Suprapubic skin (tissue), 4 donors: ENCODE measurements around the gene WDFY4. TPM values are rescaled to one million over a fixed set of nuclear protein-coding genes. Genes with fewer than 3 reads are reported as not detected.

ENCODE experiments used
- DNase-seq, 2 donors: peaks; one replicate each; pipeline ENCODE4 v3.0.0-alpha.2; 2019; ENCODE audit warnings: low spot score in 2 of 2
- H3K27ac ChIP-seq: fragments of 200-600 bp; sonication (generic); one replicate; pipeline ENCODE4 v1.5.1; 2019
- H3K27me3 ChIP-seq: fragments of 200-600 bp; sonication (generic); one replicate; pipeline ENCODE4 v1.5.1; 2019
- H3K36me3 ChIP-seq: fragments of 200-600 bp; sonication (generic); one replicate; pipeline ENCODE4 v1.5.1; 2019
- H3K4me1 ChIP-seq: fragments of 200-600 bp; sonication (generic); one replicate; pipeline ENCODE4 v1.5.1; 2019
- H3K4me3 ChIP-seq: fragments of 200-600 bp; sonication (generic); one replicate; pipeline ENCODE4 v1.5.1; 2019; ENCODE audit warnings: mild to moderate bottlenecking
- H3K9me3 ChIP-seq: fragments of 200-600 bp; sonication (generic); one replicate; pipeline ENCODE4 v1.5.1; 2019
- EP300 ChIP-seq: sonication (generic); formaldehyde crosslinking; IDR thresholded peaks from one replicate; pipeline ENCODE4 v1.6.1; 2017; ENCODE audit warnings: antibody characterized with exemption
- POLR2A ChIP-seq, 2 donors: fragments of 450-650 bp; IDR thresholded peaks; one replicate each; pipeline ENCODE4 v1.6.1; 2017; ENCODE audit warnings: antibody characterized with exemption in 2 of 2, mild to moderate bottlenecking in 2 of 2, moderate library complexity in 2 of 2
- POLR2AphosphoS5 ChIP-seq, 3 donors: sonication (generic); formaldehyde crosslinking; IDR thresholded peaks; one replicate each; pipeline ENCODE4 v1.6.1; 2017; ENCODE audit warnings: antibody characterized with exemption in 3 of 3
- WGBS: methylation state at CpG from one replicate; pipeline ENCODE4 v1.1.5; 2018; 5-methylcytosine and 5-hydroxymethylcytosine counted together
- total RNA-seq, 4 donors: library from RNA; depleted of rRNA; stranded (reverse); fragments of >200 nt; gene quantifications; one replicate each; pipeline ENCODE4 v1.1.0, GENCODE V29; 2016
- TF ChIP-seq, protein P1 (sequence below), 2 donors: fragments of 200-600 bp in 1 of 2; fragments of 450-650 bp in 1 of 2; sonication (generic) in 1 of 2; IDR thresholded peaks; one replicate each; pipeline ENCODE4 v1.5.1; 2016 to 2019; ENCODE audit warnings: antibody characterized with exemption in 2 of 2, mild to moderate bottlenecking in 1 of 2, moderate library complexity in 1 of 2

The WDFY4 gene
- total RNA-seq, 4 donors from 2014 or later, result 0.57 to 2.9 (median 1.0) TPM

- H3K4me1 ChIP-seq, result no peaks in the 10 kb centered on the region
- WGBS, result 70% methylated on average over 2 of the region's 3 CpGs
- H3K9me3 ChIP-seq, result no peaks in the 10 kb centered on the region
- no peak overlapping the region for H3K27ac ChIP-seq
- H3K36me3 ChIP-seq, result no peaks in the 10 kb centered on the region
- no peaks in the 10 kb centered on the region for H3K27me3 ChIP-seq
- TF ChIP-seq, protein P1, sequence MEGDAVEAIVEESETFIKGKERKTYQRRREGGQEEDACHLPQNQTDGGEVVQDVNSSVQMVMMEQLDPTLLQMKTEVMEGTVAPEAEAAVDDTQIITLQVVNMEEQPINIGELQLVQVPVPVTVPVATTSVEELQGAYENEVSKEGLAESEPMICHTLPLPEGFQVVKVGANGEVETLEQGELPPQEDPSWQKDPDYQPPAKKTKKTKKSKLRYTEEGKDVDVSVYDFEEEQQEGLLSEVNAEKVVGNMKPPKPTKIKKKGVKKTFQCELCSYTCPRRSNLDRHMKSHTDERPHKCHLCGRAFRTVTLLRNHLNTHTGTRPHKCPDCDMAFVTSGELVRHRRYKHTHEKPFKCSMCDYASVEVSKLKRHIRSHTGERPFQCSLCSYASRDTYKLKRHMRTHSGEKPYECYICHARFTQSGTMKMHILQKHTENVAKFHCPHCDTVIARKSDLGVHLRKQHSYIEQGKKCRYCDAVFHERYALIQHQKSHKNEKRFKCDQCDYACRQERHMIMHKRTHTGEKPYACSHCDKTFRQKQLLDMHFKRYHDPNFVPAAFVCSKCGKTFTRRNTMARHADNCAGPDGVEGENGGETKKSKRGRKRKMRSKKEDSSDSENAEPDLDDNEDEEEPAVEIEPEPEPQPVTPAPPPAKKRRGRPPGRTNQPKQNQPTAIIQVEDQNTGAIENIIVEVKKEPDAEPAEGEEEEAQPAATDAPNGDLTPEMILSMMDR (IDR thresholded peaks at IDR 0.05), result no peak
- TF ChIP-seq POLR2AphosphoS5 (IDR thresholded peaks at IDR 0.05) (no peak), POLR2A (IDR thresholded peaks at IDR 0.05) (no peak), EP300 (no peak)
- no peak overlapping the region for H3K4me3 ChIP-seq
- no peak for DNase-seq
These were observed 239.1 kb downstream of the WDFY4 start for GRCh38 chr10:48923748-48924147.

DNA sequence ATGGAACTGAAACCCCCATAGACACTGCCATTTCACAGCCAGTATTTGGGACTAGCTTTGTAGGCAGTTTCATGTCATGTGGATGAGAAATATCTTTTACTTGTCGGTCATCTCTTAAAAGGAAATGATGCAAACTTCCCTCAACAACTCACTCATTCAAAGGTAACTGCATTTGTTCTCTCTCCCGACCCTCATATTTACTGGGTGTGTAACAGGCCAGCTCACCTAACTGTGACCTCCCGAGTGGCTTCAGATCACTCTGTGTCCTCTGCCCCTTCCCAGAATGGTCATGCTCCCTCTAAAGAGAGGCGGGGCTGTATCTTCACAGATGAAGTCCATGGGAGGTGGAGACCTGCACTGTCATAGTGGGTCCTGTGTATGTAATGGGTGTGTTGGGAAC is 240.3 kb downstream of the WDFY4 start:
- Histone ChIP-seq H3K36me3 (no peaks in the 10 kb centered on the region), H3K27ac (no peak overlapping the region), H3K27me3 (no peaks in the 10 kb centered on the region), H3K4me3 (no peak overlapping the region), H3K4me1 (no peaks in the 10 kb centered on the region), H3K9me3 (no peaks in the 10 kb centered on the region)
- TF ChIP-seq POLR2AphosphoS5 (IDR thresholded peaks at IDR 0.05) (no peak), EP300 (no peak), POLR2A (IDR thresholded peaks at IDR 0.05) (no peak)
- TF ChIP-seq, protein P1 (IDR thresholded peaks at IDR 0.05), result no peak
- no peak for DNase-seq
- 96% methylated on average over 4 of the region's 4 CpGs for WGBS

GRCh38 chr10:48926255-48926654 is 241.6 kb downstream of the WDFY4 start:
- 90% methylated on average over 1 of the region's 1 CpG for WGBS
- Histone ChIP-seq H3K27ac (no peak overlapping the region), H3K9me3 (no peaks in the 10 kb centered on the region), H3K36me3 (no peaks in the 10 kb centered on the region), H3K27me3 (no peaks in the 10 kb centered on the region), H3K4me3 (no peak overlapping the region), H3K4me1 (no peaks in the 10 kb centered on the region)
- no peak for DNase-seq
- TF ChIP-seq POLR2A (IDR thresholded peaks at IDR 0.05) (no peak), POLR2AphosphoS5 (IDR thresholded peaks at IDR 0.05) (no peak), EP300 (no peak)
- TF ChIP-seq, protein P1 (IDR thresholded peaks at IDR 0.05), result no peak

- Histone ChIP-seq H3K27me3 (no peaks in the 10 kb centered on the region), H3K4me3 (no peak overlapping the region), H3K36me3 (no peaks in the 10 kb centered on the region), H3K4me1 (no peaks in the 10 kb centered on the region), H3K27ac (no peak overlapping the region), H3K9me3 (no peaks in the 10 kb centered on the region)
- no peak for DNase-seq
- 84% methylated on average over 13 of the region's 13 CpGs for WGBS
- TF ChIP-seq, protein P1 (IDR thresholded peaks at IDR 0.05), result no peak
- no peak for TF ChIP-seq EP300
- no peak for TF ChIP-seq POLR2A (IDR thresholded peaks at IDR 0.05)
- no peak for TF ChIP-seq POLR2AphosphoS5 (IDR thresholded peaks at IDR 0.05)
These were observed 242.3 kb downstream of the WDFY4 start for GRCh38 chr10:48926764-48927540.

- no peak overlapping the region for H3K4me3 ChIP-seq
- H3K27ac ChIP-seq, result no peak overlapping the region
- H3K4me1 ChIP-seq, result no peaks in the 10 kb centered on the region
- no peaks in the 10 kb centered on the region for H3K9me3 ChIP-seq
- no peak for DNase-seq
- 75% methylated on average over 5 of the region's 5 CpGs for WGBS
- H3K36me3 ChIP-seq, result no peaks in the 10 kb centered on the region
- H3K27me3 ChIP-seq, result no peaks in the 10 kb centered on the region
- TF ChIP-seq EP300, result no peak
- TF ChIP-seq, protein P1 (IDR thresholded peaks at IDR 0.05), result no peak
- no peak for TF ChIP-seq POLR2A (IDR thresholded peaks at IDR 0.05)
- TF ChIP-seq POLR2AphosphoS5 (IDR thresholded peaks at IDR 0.05), result no peak
These were observed 244.8 kb downstream of the WDFY4 start for GRCh38 chr10:48929413-48929990.
